Peyer's patch (tissue), 4 donors: ENCODE measurements around the gene TLK1. TPM values are rescaled to one million over a fixed set of nuclear protein-coding genes. Genes with fewer than 3 reads are reported as not detected.
A peak's percentile ranks its signal among the peaks of the same experiment; 100 is the strongest.

Experiments
- DNase-seq, 3 donors: peaks; one replicate each; pipeline ENCODE4 v3.0.0-alpha.2; 2017 to 2019
- H3K27ac ChIP-seq, 4 donors: fragments of 200-600 bp; sonication (generic); one replicate each; pipeline ENCODE4 v1.5.1; 2016 to 2019
- H3K27me3 ChIP-seq, 2 donors: fragments of 200-600 bp; sonication (generic); one replicate each; pipeline ENCODE4 v1.5.1; 2019
- H3K36me3 ChIP-seq, 3 donors: fragments of 200-600 bp; sonication (generic); one replicate each; pipeline ENCODE4 v1.5.1; 2016 to 2019
- H3K4me1 ChIP-seq, 4 donors: fragments of 200-600 bp; sonication (generic); one replicate each; pipeline ENCODE4 v1.5.1; 2016 to 2019
- H3K4me3 ChIP-seq, 4 donors: fragments of 200-600 bp; sonication (generic); 1 replicate in 3 of 4; 2 replicates in 1 of 4; pipeline ENCODE4 v1.5.1; 2016 to 2019; ENCODE audit warnings: mild to moderate bottlenecking in 1 of 4
- H3K9me3 ChIP-seq, 4 donors: fragments of 200-600 bp; sonication (generic); one replicate each; pipeline ENCODE4 v1.5.1; 2016 to 2019; ENCODE audit warnings: mild to moderate bottlenecking in 1 of 4
- CTCF ChIP-seq, 6 experiments: fragments of 450-650 bp in 4 of 6; fragments of 200-600 bp in 2 of 6; sonication (generic) in 1 of 6; IDR thresholded peaks; one replicate each; pipeline ENCODE4 v1.5.1; 2017 to 2019; ENCODE audit warnings: antibody characterized with exemption in 6 of 6, mild to moderate bottlenecking in 3 of 6, moderate library complexity in 1 of 6
- POLR2A ChIP-seq, 2 donors: fragments of 450-650 bp; IDR thresholded peaks; one replicate each; pipeline ENCODE4 v1.5.1; 2017; ENCODE audit warnings: antibody characterized with exemption in 2 of 2, mild to moderate bottlenecking in 2 of 2, moderate library complexity in 2 of 2
- total RNA-seq, 4 donors: library from RNA; depleted of rRNA; stranded (reverse); fragments of >200 nt; gene quantifications; one replicate each; pipeline ENCODE4 v1.1.0, GENCODE V29; 2016

TLK1 gene
- total RNA-seq, 4 donors from 2014 or later, result 26.4 to 99.0 (median 45.0) TPM

DNA sequence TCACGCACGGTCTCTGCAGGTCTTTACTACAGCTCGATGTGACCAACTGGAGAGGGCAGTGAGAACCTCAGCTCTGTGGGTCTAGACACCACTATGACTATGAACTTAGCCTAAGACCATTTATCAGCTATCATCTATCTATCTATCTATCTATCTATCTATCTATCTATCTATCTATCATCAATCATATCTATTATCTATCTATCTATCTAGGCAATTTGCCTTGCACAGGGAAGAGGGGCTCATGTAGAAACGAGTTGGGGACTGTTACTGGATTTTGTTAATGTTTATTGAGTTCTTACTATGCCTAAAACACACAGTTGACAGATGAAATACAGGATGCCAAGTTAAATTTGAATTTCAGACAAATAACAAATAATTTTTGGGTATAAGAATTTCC lies 41.1 kb upstream of the TLK1 start:
- H3K9me3 ChIP-seq, result no peaks in the 10 kb centered on the region
- TF ChIP-seq POLR2A (IDR thresholded peaks at IDR 0.05) (no peak), CTCF (IDR thresholded peaks at IDR 0.05) (no peak)
- no peak for DNase-seq
- H3K27ac ChIP-seq, result no peak overlapping the region
- H3K4me1 ChIP-seq, result no peaks in the 10 kb centered on the region
- H3K4me3 ChIP-seq, result no peak overlapping the region
- H3K27me3 ChIP-seq, result no peaks in the 10 kb centered on the region
- no peaks in the 10 kb centered on the region for H3K36me3 ChIP-seq

DNA sequence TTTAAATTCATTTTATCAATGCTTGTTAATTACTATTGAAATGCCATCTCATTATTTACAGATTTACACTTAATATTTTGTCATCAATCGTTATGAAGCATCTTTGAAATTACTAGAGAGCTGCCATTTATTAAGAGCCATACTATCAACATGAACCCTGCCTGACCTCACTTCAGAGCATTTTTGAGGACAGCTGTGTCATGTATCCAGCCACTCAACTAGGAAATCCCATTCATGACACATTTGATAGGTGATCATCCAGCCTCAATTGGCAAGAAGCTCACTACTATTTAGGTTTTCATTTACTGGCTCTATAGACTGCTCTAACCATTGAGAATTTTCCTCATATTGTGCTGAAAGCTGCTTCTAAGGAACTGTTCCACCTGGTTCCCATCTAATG lies 40.6 kb upstream of the TLK1 start:
- no peak for DNase-seq
- Histone ChIP-seq H3K4me3 (no peak overlapping the region), H3K9me3 (no peaks in the 10 kb centered on the region), H3K4me1 (no peaks in the 10 kb centered on the region), H3K27me3 (no peaks in the 10 kb centered on the region), H3K27ac (no peak overlapping the region), H3K36me3 (no peaks in the 10 kb centered on the region)
- no peak for TF ChIP-seq POLR2A (IDR thresholded peaks at IDR 0.05)
- no peak for TF ChIP-seq CTCF (IDR thresholded peaks at IDR 0.05)

DNA sequence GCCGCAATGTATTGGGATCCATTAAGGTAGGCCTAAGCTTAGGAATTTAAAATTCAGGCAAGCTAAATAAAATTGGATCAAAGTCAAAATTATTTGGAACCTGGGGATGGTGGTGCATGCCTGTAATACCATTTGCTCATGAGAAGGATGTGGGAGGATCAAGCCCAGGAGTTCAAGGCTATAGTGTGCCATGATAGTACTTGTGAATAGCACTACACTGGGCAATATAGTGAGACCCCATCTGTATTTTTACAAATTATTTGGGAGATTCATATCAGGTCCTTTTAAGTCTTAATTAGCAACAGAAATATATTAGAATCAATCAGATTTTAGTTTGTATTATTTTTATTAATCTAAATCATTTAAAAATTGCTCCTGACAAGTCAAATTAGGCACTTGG lies 39.8 kb upstream of the TLK1 start:
- no peak for DNase-seq
- Histone ChIP-seq H3K4me3 (no peak overlapping the region), H3K27ac (no peak overlapping the region), H3K36me3 (no peaks in the 10 kb centered on the region), H3K27me3 (no peaks in the 10 kb centered on the region), H3K9me3 (no peaks in the 10 kb centered on the region), H3K4me1 (no peaks in the 10 kb centered on the region)
- no peak for TF ChIP-seq CTCF (IDR thresholded peaks at IDR 0.05)
- TF ChIP-seq POLR2A (IDR thresholded peaks at IDR 0.05), result no peak

- TF ChIP-seq POLR2A (IDR thresholded peaks at IDR 0.05) (no peak), CTCF (IDR thresholded peaks at IDR 0.05) (no peak)
- Histone ChIP-seq H3K27ac (no peak overlapping the region), H3K27me3 (no peaks in the 10 kb centered on the region), H3K4me3 (no peak overlapping the region), H3K36me3 (no peaks in the 10 kb centered on the region), H3K9me3 (no peaks in the 10 kb centered on the region), H3K4me1 (no peaks in the 10 kb centered on the region)
- DNase-seq, result no peak
These were observed 30.3 kb upstream of the TLK1 start for GRCh38 chr2:171191021-171191420.

DNA sequence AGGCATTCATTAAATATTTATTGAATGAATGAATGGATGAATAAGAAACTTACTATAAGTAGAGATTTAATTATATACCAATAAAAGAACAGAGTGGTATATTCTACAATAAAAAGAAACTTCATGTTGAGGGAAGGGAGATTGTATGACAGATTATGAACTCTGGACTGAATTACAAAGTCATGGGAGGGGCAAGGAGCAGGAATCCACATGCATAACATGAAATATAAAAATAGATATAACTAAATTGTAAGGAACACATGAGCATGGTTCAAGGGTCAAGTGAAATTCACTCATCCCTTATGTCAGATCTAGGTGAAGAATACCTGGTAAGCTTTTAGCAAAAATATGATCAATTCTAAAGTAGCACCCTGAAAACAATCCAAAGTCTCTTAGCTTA lies 27.1 kb upstream of the TLK1 start:
- Histone ChIP-seq H3K36me3 (no peaks in the 10 kb centered on the region), H3K27ac (peak overlapping the region in 1 of 4 donors; percentile 37), H3K4me3 (no peak overlapping the region), H3K4me1 (peaks cover 0 to 7% (median 0%) of the 10 kb centered on the region in 4 donors), H3K27me3 (no peaks in the 10 kb centered on the region), H3K9me3 (no peaks in the 10 kb centered on the region)
- DNase-seq, result no peak
- TF ChIP-seq CTCF (IDR thresholded peaks at IDR 0.05), result no peak
- no peak for TF ChIP-seq POLR2A (IDR thresholded peaks at IDR 0.05)

DNA sequence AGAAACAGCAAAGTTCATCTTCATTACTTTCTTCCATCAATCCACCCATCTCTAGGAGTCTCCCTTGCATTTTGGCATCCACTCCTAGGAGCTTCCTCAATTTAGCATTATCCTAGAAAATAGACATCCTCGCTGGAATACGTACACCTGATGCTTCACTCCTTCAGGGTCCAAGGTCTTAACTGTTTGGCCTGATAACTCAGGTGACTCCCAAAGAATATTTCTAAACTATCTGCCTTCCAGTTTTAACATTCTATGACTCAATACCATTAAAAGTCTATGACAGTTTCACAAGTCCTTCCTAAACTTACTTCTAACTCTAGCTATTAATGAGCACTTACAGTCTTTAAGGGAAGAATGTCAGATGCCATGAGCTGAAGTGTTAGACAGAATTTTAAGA lies 26.5 kb upstream of the TLK1 start:
- H3K4me1 ChIP-seq, result peaks cover 0 to 7% (median 0%) of the 10 kb centered on the region in 4 donors
- H3K27me3 ChIP-seq, result no peaks in the 10 kb centered on the region
- H3K4me3 ChIP-seq, result no peak overlapping the region
- no peak overlapping the region for H3K27ac ChIP-seq
- DNase-seq, result no peak
- no peaks in the 10 kb centered on the region for H3K9me3 ChIP-seq
- H3K36me3 ChIP-seq, result no peaks in the 10 kb centered on the region
- TF ChIP-seq POLR2A (IDR thresholded peaks at IDR 0.05), result no peak
- no peak for TF ChIP-seq CTCF (IDR thresholded peaks at IDR 0.05)
